ENCODE measurements around the gene PRLR.

PRLR gene

GRCh38 chr5:35083150-35083549, 147.1 kb downstream of the PRLR start:
- no peak for DNase-seq (ENCODE audit: low spot score)
- no peak for TF ChIP-seq CTCF (IDR thresholded peaks at IDR 0.05; ENCODE audit: extremely low read depth, insufficient read depth, missing control alignments)
- in situ Hi-C loops (cut with MboI; ENCODE audit: low pct_unique_long_range_greater_than_20kb, low sequenced_read_pairs, unreplicated experiment), result loop anchor here (25.0 kb wide), 1 partner anchor 854 kb away; the partner anchor contains the start of gene CAPSL

- in situ Hi-C loops (cut with MboI; ENCODE audit: low pct_unique_long_range_greater_than_20kb, low sequenced_read_pairs, unreplicated experiment), result loop anchor here (25.0 kb wide), 1 partner anchor 855 kb away; the partner anchor contains the start of gene CAPSL
Observed at GRCh38 chr5:35082530-35082929, 147.8 kb downstream of the PRLR start.

GRCh38 chr5:35081134-35081533, 149.2 kb downstream of the PRLR start:
- no peak for DNase-seq (ENCODE audit: low spot score)
- no peak for TF ChIP-seq CTCF (IDR thresholded peaks at IDR 0.05; ENCODE audit: extremely low read depth, insufficient read depth, missing control alignments)
- in situ Hi-C loops (cut with MboI; ENCODE audit: low pct_unique_long_range_greater_than_20kb, low sequenced_read_pairs, unreplicated experiment), result loop anchor here (25.0 kb wide), 1 partner anchor 856 kb away; the partner anchor contains the start of gene CAPSL

More at GRCh38 chr5:35082530-35082929, 147.8 kb downstream of the PRLR start:
- no peak for DNase-seq (ENCODE audit: low spot score)
- no peak for TF ChIP-seq CTCF (IDR thresholded peaks at IDR 0.05; ENCODE audit: extremely low read depth, insufficient read depth, missing control alignments)

- DNase-seq (ENCODE audit: low spot score), result no peak
- in situ Hi-C loops (cut with MboI; ENCODE audit: low pct_unique_long_range_greater_than_20kb, low sequenced_read_pairs, unreplicated experiment), result no loop called here
- no peak for TF ChIP-seq CTCF (IDR thresholded peaks at IDR 0.05; ENCODE audit: extremely low read depth, insufficient read depth, missing control alignments)
Observed at GRCh38 chr5:35073160-35073559, 157.1 kb downstream of the PRLR start.

- DNase-seq (ENCODE audit: low spot score), result no peak
- in situ Hi-C loops (cut with MboI; ENCODE audit: low pct_unique_long_range_greater_than_20kb, low sequenced_read_pairs, unreplicated experiment), result no loop called here
- TF ChIP-seq CTCF (IDR thresholded peaks at IDR 0.05; ENCODE audit: extremely low read depth, insufficient read depth, missing control alignments), result no peak
Observed at GRCh38 chr5:35069188-35069587, 161.1 kb downstream of the PRLR start.

GRCh38 chr5:35067985-35068384, 162.3 kb downstream of the PRLR start:
- DNase-seq (ENCODE audit: low spot score), result no peak
- in situ Hi-C loops (cut with MboI; ENCODE audit: low pct_unique_long_range_greater_than_20kb, low sequenced_read_pairs, unreplicated experiment), result no loop called here

More at GRCh38 chr5:35067985-35068384, 162.3 kb downstream of the PRLR start:
- TF ChIP-seq CTCF (IDR thresholded peaks at IDR 0.05; ENCODE audit: extremely low read depth, insufficient read depth, missing control alignments), result no peak

Measured in GM13977 (cell line).